Middle frontal gyrus (tissue), 1 donor: Measurements from ENCODE around the gene LARGE1.

ENCODE experiments used
- DNase-seq: peaks from one replicate; pipeline ENCODE4 v3.0.0-alpha.2; 2015; ENCODE audit warnings: low spot score; ENCODE audit errors: extremely low spot score

Gene LARGE1

DNA sequence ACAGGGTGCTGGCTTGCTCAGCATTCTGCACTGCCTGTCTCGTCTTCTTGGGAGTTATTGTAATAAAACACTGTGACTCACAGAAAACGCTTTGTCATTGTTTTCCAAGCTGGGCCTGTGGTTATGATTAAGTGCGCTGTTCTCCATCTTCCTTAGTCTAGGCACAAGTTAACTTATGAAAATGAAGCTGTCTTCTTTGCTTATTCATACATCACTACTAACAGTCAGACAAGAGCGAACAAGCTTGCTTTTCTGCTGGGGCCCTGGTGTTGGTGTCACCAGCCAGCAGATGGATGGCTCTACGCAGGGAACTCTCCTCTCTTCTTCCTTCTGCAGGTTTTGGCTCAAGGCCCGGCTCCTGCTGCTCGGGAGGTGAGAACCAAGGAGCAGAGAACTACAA is 482.0 kb downstream of the LARGE1 start:
- DNase-seq, result no peak

DNA sequence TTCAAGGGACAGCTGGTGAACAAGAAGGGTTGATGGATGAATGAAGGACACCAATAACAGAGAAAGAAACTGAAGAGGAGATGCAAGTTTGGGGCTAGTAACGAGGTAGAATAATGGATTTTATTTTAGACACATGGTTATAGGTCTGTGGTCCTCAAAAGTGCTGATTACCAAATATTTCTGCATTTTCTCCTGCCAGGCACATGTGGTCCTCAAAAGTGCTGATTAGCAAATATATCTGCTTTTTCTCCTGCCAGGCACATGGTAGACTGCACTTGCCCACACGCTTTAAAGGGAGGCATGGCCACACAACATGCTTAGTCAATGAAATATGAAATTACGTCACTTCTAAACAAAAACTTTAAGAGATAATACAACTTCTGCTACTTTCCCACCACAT is 489.0 kb downstream of the LARGE1 start:
- DNase-seq, result no peak

DNA sequence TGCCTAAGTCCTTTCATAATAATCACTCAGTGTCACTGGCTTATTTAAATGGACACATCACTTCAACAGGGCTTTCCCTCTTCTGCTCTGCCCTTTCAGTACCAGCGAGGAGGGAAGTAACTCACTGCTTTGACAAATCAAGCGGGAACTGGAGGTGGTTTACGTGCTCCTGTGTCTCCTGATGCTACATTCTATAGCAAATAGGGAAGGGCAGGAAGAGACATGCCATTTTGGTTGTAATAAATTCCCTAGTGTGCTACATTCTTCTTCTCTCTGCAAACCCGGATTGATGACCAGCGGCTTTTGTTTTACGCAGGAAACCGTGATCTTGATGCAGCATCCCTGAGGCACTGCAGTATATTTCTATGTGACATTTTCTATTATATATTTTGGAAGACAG is 491.0 kb downstream of the LARGE1 start:
- no peak for DNase-seq

DNA sequence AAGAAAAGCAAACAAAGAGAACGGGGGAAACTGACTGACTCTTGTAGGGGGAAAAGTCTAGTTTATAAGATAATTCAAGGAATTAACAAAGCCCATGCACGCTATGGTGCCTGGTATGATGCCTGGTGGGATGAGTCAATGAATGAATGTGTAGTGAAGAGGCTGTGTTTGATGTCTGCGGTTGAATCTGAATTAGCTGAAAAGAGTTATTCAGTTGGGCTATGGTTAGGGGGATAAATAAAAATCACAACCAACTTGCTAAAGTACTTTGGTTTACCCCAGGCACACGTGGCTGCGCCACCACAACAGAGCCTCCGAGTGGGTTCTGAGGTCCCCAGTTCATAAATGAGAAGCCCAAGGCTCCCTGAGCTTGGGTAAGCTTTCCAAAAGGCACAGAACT is 492.8 kb downstream of the LARGE1 start:
- DNase-seq, result no peak

DNA sequence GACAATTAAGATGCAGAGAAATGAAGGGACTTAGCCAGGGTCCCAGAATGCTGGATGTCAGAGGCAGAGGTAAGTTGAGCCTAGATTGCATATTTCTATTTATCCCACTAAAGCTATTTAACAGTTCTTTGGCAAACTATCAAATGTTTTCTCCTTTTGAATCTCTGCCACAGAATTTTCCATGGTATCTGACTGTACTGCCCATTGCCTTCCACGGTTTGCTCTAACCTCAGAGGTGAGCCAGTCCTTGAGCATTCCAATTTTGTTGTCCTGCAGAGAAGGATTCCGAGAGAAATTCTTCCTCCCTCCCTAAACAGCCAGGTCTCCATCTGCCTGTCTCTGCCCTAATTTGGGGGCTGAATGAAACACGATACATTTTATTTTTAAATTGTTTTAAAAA is 493.8 kb downstream of the LARGE1 start:
- no peak for DNase-seq

DNA sequence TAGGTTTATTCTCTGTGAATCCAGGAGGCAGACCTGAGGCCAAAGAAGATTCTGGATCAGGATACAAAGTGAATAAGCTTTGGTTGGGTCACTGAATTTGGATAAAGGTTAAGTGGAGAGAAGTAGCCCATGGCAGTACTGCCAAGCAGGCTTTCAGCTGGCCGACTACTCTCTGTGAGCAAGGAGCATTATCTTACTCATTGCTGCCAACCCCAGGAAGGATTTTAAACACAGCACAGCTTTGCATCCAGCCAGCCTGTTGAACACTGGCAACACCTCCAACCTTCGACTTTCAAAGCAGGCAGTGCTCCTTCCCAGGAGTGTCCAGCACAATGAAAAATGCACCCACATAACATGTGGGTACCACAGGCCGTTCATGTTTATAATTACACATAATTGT is 498.4 kb downstream of the LARGE1 start:
- DNase-seq, result no peak

DNA sequence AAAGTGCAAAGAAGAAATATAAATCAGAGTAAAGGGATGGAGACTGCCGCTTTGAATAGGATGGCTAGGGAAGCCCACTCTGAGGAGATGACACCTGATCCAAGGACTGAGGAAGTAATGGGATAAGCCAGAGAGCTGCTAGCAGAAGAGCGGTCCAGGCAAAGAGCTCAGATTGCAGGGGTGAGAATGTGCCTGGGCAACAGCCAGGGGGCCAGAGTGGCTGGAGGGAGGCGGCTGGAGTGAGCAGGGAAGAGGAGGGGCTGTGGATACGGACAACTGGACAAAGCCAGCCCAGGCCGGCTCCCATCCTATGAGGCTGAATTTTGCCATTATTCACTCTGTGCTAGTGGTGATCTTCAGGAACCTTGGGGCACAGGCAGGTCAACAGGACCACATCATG is 501.8 kb downstream of the LARGE1 start:
- no peak for DNase-seq

DNA sequence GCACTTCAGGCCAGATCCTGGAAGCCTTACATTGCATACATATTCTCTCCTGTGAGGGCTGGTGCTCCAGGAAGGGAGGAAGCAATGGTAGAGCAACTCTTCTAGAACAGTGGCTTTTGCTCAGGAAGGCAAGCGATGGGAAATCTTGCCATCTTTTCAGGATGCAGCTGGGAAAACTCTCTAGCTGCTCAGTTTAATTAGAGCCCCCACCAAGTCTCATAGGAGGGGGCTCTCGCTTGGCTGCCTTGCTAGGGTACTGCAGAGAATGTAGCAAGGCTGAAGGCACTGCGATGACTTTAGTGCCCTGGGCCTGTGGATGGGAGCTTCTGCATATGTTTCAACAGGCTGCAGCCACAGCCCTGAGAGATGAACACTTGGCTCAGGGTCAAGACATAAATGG is 504.9 kb downstream of the LARGE1 start:
- no peak for DNase-seq

DNA sequence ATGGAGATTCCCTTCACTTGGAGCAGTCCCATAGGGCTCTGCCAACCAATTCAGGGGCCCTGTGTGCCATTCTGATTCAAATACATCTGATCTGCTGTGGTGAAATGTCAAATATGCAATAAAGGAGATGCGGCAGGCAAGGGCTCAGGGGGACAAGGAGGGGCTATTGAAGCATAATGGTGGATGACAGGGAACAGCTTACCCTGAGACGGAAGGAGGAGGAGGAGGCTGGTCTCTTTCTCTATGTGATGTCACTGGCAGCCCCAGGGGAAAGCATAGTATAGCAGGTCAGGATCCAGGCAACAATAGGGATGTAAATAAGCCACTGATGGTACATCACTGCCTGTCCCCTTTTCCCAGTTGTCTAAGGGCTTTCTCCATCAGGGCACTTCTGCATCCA is 511.2 kb downstream of the LARGE1 start:
- DNase-seq, result no peak

DNA sequence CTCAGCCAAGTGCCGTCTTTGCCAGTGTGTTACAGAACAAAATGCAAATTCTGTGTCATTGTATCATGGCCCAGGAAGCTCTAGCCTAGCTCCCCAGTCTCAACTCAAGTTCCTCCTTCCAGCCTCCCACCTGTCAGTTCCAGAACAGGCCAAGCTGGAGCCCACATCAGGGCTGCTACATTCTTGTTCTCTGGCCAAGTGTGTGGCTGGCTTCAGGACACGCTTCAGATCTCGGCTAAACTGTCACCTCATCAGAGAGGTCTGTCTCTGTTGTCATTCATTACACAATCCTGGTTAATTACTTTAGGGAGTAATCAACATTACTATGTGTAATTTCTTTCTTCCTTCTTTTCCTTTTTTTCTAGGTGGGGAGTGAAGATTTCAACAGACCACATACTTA is 515.1 kb downstream of the LARGE1 start:
- DNase-seq, result no peak

DNA sequence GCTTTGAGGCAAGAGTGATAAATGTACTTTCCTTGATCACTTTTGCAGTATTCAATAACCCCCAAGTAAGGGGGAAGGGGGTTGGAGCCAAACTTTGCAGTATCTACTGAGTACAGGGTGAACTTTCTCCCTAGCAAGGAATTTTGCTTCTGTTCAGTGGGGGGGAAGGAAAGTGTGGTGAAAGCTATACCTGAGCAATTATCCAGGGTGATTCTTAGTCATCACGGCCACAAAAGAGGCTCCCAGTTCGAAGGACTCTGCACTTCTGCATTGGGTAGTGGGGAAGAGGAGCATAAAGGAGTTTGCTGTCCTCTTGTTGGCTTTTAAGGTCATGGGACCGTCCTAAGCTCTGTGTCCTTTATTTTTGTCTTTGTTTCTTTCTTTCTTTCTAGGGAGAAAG is 515.6 kb downstream of the LARGE1 start:
- no peak for DNase-seq

DNA sequence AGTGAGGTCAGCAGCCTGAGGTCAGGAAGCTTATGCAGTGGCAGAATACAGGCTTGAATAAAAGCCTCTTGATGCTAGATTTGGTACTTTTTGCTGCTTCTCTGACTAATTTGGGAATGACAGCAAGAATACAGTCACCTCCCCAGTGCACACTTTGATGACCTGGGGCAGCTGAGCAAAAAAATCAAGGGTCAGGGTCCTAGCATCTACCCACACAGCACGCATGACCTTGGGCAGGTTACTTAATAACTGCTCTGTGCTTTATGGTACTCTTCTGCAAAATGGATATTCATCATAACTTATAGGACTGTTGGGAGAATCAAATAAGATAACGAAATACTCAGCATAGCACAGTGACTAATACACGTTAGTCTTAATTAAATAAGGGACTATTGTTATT is 518.0 kb downstream of the LARGE1 start:
- no peak for DNase-seq

DNA sequence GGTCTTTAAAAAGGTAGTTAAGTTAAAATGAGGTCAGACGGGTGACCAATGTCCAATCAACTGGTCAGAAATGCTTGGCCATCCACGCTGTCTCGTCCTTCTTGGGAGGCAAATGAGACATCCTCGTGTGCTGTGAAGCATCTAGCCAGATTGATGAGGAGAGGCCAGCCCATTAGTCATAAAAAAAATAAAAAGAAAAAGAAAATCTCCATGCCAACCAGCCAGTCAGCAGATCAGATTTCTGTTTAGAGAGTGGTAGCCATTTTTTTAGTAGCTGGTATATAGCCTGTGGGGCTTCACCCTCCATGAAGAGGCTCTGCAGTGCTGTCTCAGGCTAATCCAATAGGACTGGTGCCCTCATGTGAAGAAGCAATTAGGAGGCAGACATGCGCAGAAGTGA is 519.0 kb downstream of the LARGE1 start:
- no peak for DNase-seq

DNA sequence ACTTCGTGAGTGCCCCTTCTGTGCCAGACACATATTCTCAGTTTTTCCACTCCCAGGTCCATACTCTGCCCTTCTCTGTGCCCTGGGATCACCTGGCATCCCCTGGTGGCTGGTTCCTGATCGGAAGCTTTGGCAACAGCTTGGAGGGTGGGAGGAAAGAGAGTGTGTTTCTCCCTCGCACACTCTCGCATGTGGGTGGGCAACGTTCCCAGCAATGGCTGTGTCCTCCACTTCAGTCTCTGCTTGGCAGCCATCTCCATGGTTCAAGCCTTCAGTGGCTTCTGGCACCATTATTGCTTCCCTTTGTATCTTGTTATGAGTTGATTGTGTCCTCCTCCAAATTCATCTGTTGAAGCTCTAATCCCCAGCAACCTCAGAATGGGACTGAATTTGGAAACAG is 519.4 kb downstream of the LARGE1 start:
- DNase-seq, result no peak

DNA sequence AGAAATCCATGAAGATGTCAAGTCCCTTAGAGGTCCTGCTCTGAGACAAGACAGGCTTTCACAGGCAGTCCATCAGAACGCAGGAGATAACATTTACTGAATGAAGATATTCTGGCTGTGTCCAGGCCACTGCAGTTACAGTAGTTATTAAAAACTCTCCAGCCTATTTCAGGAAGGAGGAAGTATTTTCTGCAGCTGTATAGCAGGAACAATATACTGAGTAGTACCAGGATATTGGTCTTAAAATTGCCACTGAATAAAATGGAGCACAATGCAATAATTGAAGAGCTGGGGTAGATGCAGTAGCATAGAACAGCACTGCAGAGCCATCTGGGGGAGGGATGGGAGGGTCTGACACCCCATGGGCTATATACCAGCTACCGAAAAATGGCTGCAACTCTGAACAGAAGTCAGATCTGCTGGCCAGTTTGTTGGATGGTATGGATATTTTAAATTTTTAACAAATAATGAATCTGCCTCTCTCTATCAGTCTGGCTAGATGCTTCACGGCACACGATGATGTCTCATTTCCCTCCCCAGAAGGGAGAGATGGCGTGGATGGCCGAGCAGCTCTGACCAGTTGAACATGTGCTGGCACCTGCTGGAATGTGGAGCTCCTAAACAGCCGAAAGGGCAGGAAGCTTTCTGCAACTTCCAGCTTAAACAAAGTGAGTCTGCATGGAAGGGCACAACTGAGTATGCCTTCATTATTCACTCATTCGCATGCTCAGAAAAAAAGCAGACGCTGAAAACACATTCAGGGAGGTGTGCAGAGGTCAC is 520.0 kb downstream of the LARGE1 start:
- DNase-seq, result no peak

DNA sequence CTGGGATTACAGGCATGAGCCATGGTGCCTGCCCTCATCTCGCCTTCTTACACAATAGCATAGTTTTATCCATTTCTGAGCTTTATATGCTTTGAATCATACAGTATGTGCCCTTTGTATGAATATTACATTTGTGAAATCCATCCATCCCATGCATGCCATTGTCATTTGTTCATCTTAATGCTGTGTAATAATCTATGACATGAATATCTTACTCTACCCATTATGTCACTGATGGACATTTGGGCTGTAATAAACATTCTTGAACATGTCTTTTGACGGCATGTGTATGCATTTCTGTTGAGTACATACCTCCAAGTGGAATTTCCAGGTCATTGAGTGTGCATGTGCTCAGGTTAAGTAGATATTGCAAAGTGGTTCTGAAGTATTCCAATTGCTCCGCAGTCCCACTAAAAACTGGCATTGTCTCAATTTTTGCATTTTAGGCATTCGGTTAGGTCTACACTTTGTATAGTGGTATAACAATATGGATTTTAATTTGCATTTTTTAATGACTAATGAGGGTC is 522.8 kb downstream of the LARGE1 start:
- DNase-seq, result no peak

DNA sequence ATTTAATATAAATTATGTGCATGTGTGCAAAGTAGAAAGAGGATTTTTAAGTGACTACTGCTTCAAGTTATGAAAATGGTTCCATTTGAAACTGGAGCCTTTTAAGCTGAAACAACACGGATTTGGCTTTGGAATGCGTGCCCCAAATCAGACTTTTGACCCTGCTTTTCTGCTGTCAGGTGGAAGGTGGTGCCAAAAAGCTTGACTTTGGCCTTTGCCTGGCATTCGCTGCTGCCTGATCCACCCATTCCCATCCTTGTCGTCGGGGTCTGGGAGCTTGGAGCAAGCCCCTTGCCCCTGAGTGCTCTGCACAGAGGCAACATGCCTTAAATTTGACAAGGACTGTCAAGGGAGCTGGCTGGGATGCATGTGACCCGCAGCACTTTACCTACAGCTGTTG is 526.8 kb downstream of the LARGE1 start:
- DNase-seq, result no peak

DNA sequence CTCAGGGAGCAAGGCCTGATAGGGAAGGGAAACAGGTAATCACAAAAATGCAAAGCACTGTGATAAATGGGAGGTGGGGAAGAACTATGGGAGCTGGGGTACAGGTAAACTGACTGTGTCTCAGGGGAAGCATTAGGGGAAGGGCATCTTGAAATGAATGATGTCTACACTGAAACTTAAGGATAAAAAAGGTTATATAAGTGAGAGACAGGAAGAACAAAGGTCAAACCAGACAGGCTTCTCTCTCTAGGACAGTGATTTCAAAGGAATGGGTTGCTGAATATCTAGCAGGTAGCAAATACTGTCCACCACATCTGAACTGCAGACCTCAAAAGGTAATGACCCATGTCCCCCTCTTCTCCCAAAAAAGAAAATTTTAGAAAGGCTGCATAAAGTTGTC is 529.0 kb downstream of the LARGE1 start:
- no peak for DNase-seq

DNA sequence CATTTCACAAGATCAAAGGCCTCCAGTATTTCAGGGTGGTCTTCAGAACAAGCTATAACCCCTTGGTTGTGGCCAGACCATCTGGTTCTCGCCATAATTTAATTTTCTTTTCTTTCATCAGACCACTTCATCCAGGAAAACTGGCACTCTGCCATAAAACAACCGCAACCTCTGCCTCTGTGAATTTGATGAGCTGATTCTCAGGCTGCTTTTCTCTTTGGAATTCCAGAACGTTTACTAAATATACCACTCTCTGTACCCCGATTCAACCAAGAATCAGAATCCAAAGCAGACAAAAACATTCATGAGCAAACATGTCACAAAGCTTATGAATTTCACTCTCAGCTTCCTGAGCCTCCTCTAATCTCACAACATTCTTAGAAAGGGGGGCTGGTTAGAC is 530.3 kb downstream of the LARGE1 start:
- DNase-seq, result no peak

DNA sequence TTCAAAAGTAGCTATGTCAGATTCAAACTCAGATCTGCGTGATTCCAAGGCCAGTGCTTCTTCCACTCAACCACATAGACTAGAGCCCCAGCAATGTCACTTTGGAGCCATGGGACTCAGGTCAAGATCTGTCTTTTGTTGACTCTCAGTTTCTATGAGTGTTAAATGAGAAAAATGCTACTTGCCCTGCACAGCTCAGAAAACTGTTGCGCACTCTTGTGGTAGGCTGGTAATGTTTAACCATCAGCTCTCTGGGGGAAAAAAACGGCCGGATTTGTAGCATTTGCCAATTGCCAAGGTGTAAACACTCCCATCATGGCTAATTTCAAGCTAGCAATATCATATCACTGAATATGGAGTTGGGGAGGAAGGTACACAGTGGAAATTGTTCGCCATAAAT is 534.0 kb downstream of the LARGE1 start:
- DNase-seq, result no peak

DNA sequence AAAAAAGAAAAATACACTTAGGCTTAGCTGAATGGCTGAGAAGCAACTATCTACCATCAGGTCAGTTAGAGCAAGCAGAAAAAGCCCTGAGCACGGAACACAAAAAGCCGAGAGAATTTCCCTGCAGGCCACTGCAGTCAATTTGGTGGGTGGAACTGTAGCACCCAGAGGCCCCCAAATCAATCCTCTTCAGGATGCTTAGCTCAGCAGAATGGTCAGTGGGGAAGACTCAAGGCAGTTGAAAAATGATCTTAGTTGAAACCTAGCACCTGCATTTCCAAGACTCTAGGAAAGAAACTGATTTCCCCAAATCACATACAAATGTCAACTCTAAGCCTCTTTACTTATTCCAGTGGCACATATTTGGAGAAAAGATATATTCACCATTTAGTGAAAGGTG is 534.7 kb downstream of the LARGE1 start:
- DNase-seq, result no peak

DNA sequence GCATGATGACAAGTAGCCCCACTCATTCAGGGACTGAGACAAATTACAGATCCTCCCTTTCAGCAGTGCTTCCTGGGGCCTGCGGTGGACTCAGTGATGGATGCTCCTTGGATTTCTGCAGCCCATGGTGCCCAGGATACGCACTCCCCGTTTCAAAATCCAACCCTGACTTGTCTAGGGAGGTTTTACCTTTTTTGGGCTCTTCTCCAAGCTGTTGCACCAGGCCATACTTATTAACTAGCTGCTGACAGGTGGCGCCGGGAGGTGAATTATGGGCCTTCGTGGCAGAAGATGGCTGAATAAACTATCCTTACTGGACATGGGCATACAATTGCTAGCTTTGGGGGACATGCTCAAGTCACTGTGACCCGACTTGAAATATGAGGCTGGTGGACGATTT is 537.8 kb downstream of the LARGE1 start:
- no peak for DNase-seq

DNA sequence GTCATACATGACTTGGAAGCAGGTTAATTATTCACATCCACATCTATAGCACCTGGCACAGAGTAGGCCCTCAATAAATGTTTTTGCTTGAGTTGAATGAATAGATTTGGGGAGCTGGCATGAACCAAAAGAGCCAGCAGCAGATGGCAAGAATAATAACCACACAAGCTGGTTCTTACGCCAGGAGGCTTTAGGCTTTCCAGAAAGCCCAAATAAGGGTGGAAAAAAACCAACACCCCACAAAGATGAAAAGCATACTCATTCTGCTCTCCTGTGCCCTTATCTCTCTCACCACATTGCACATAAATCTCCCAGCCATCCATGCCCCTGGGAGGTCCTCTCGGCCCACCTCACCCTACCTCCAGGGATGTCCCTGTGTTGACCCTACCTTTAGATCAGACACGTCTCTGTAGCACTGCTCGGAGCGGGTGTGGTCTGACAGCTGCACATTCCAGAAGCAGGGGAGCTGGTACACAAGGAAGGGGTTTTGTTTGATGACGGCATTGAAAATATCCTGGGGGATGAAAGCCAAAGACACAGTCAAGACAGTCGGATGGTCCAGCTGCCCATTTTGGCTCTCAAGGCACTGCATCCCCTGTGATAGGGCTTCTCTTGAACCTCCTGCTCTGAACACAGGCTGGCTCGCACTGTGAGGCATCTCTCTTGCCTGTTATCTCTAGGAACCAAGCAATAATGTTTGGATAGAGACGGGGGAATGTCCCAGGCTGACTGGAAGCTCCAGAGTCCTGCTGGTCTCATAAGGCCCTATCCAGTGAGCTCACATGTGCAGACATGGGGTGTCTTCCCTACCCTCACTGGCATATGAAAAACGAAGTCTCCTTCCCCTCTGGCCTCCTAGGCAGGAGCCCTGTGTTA is 538.5 kb downstream of the LARGE1 start:
- peak; percentile 30 for DNase-seq
